Activated CD8-positive, alpha-beta T cell treated with anti-CD3 and anti-CD28 coated beads for 36 hours (primary cell): Measurements from ENCODE around the gene MS4A4A. TPM values are rescaled to one million over a fixed set of nuclear protein-coding genes. Genes with fewer than 3 reads are reported as not detected.
A peak's percentile ranks its signal among the peaks of the same experiment; 100 is the strongest.

ENCODE experiments used
- ATAC-seq: fragments of 200-7000 bp; cut with Tn5 transposase; one replicate; pipeline ENCODE4 v1.10.0; 2021; ENCODE audit warnings: mild to moderate bottlenecking, moderate library complexity
- CTCF ChIA-PET: fragments of 350-600 bp; sonication (Branson Sonifier 250); formaldehyde crosslinking; loops from one replicate; lab custom pipeline; 2021; ENCODE audit warnings: antibody characterized with exemption; lab: Charles Lee
- POLR2A ChIA-PET: fragments of 350-600 bp; sonication (Branson Sonifier 250); formaldehyde crosslinking; loops from one replicate; lab custom pipeline; 2021; ENCODE audit warnings: antibody characterized with exemption; lab: Charles Lee
- DNase-seq: peaks from one replicate; pipeline ENCODE4 v3.0.0-alpha.2; 2020
- H3K27ac Mint-ChIP-seq: one replicate; pipeline ENCODE4 v1.8.0; 2021; ENCODE audit warnings: mild to moderate bottlenecking, mixed read lengths
- H3K27me3 Mint-ChIP-seq: one replicate; pipeline ENCODE4 v1.8.0; 2021; ENCODE audit warnings: mixed read lengths
- H3K36me3 Mint-ChIP-seq: one replicate; pipeline ENCODE4 v1.8.0; 2021; ENCODE audit warnings: low read depth, mixed read lengths
- H3K4me1 Mint-ChIP-seq: one replicate; pipeline ENCODE4 v1.8.0; 2021; ENCODE audit warnings: low read depth, mixed read lengths
- H3K4me3 Mint-ChIP-seq: one replicate; pipeline ENCODE4 v1.8.0; 2021; ENCODE audit warnings: mild to moderate bottlenecking, moderate library complexity, mixed read lengths
- H3K9me3 Mint-ChIP-seq: one replicate; pipeline ENCODE4 v1.8.0; 2021; ENCODE audit warnings: mixed read lengths
- intact Hi-C: fragments of 100-400 bp; cut with micrococcal nuclease; formaldehyde crosslinking; loops from one replicate; pipeline ENCODE4 v1.10.0; 2022
- total RNA-seq, 2 experiments: library from RNA; stranded (reverse); gene quantifications; one replicate each; pipeline ENCODE4 v1.2.3, GENCODE V29; 2021
- TF ChIP-seq, protein P1 (sequence below): fragments of 200-600 bp; IDR thresholded peaks from one replicate; pipeline ENCODE4 v1.8.0; 2022; ENCODE audit warnings: antibody characterized with exemption, mild to moderate bottlenecking

Gene MS4A4A
- total RNA-seq, 2 experiments from 2014 or later: not detected

- Mint-ChIP-seq H3K4me1 (no peaks in the 10 kb centered on the region), H3K27me3 (peaks cover 3% of the 10 kb centered on the region), H3K27ac (no peak overlapping the region), H3K9me3 (peaks cover 2% of the 10 kb centered on the region), H3K4me3 (no peak overlapping the region), H3K36me3 (no peaks in the 10 kb centered on the region)
- intact Hi-C loops: no loop called here
- ChIA-PET POLR2A (no interaction called here), CTCF (interaction anchor here (0.7 to 2.2 kb wide), 21 partner anchors 8 to 339 kb away, joined by 3 to 10 read pairs (median 3); no protein-coding TSS in a partner anchor)
- DNase-seq (peak; percentile 86), ATAC-seq (peak; percentile 92)
- TF ChIP-seq, protein P1, sequence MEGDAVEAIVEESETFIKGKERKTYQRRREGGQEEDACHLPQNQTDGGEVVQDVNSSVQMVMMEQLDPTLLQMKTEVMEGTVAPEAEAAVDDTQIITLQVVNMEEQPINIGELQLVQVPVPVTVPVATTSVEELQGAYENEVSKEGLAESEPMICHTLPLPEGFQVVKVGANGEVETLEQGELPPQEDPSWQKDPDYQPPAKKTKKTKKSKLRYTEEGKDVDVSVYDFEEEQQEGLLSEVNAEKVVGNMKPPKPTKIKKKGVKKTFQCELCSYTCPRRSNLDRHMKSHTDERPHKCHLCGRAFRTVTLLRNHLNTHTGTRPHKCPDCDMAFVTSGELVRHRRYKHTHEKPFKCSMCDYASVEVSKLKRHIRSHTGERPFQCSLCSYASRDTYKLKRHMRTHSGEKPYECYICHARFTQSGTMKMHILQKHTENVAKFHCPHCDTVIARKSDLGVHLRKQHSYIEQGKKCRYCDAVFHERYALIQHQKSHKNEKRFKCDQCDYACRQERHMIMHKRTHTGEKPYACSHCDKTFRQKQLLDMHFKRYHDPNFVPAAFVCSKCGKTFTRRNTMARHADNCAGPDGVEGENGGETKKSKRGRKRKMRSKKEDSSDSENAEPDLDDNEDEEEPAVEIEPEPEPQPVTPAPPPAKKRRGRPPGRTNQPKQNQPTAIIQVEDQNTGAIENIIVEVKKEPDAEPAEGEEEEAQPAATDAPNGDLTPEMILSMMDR: peak; percentile 79
Observed at GRCh38 chr11:60334005-60334620, 53.6 kb downstream of the MS4A4A start.

DNA sequence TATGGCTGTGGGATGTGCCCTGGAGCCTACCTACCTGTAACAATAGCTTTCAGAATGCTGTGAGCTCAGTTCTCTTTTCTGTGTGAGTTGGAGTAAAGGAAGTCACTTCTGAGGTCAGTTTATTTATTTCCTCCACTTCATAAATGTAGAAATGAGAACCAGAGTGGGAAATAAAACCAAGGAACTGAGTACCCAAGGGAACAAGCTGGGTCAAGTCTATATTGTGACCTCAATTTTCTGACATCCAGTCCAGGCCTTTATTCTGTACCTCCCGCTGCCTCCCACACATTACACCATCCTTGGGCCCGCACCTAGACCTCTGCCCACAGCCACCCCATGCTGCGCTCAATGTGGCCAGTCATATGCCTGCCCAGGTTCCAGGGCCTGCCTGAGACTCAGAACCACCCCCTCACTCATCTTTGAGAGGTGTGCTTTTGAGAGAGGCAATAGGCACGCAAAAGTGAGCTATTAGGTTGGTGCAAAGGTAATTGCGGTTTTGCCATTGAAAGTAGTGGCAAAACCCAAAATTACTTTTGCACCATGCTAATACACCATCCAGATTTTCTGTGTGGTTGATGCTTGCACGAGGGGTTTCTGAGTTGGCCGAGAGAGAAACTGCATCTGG, 56.4 kb downstream of the MS4A4A start:
- Mint-ChIP-seq H3K36me3 (no peaks in the 10 kb centered on the region), H3K27me3 (peaks cover 11% of the 10 kb centered on the region), H3K9me3 (no peaks in the 10 kb centered on the region), H3K4me3 (no peak overlapping the region), H3K27ac (no peak overlapping the region), H3K4me1 (no peaks in the 10 kb centered on the region)
- POLR2A ChIA-PET: no interaction called here
- no peak for ATAC-seq
- intact Hi-C loops: no loop called here
- DNase-seq: no peak
- CTCF ChIA-PET: interaction anchor here (1.0 kb wide), 1 partner anchor 7 kb away, joined by 4 read pairs; no protein-coding TSS in a partner anchor
- TF ChIP-seq, protein P1: no peak

DNA sequence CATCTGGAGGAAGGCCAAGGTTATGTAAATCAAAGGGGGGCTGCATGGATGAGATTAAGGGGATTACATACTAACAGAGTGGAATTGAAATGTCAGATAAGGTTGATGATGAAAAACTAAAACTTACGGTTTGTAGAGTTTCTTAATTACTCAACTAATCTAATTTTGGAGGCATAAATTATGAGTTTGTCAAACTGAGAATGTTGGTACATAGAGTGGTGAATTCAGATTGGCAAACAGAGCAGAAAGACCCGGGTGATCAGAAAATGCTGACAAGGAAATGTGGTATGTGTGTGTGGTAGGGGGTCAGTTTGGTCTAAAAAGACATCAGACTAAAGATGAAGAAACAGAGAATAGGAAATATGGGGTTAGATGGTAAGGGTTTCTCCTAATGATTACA, 57.6 kb downstream of the MS4A4A start:
- CTCF ChIA-PET: no interaction called here
- Mint-ChIP-seq H3K4me3 (no peak overlapping the region), H3K36me3 (no peaks in the 10 kb centered on the region), H3K27ac (no peak overlapping the region), H3K27me3 (peaks cover 15% of the 10 kb centered on the region), H3K4me1 (no peaks in the 10 kb centered on the region), H3K9me3 (no peaks in the 10 kb centered on the region)
- POLR2A ChIA-PET: no interaction called here
- TF ChIP-seq, protein P1: no peak
- intact Hi-C loops: no loop called here
- ATAC-seq (no peak), DNase-seq (no peak)

- POLR2A ChIA-PET: no interaction called here
- CTCF ChIA-PET: no interaction called here
- Mint-ChIP-seq H3K4me3 (no peak overlapping the region), H3K4me1 (no peaks in the 10 kb centered on the region), H3K27me3 (peaks cover 13% of the 10 kb centered on the region), H3K9me3 (no peaks in the 10 kb centered on the region), H3K36me3 (no peaks in the 10 kb centered on the region), H3K27ac (no peak overlapping the region)
- intact Hi-C loops: no loop called here
- no peak for ATAC-seq
- TF ChIP-seq, protein P1: no peak
- DNase-seq: no peak
Observed at GRCh38 chr11:60339356-60339755, 58.9 kb downstream of the MS4A4A start.

- Mint-ChIP-seq H3K36me3 (no peaks in the 10 kb centered on the region), H3K27me3 (peaks cover 17% of the 10 kb centered on the region), H3K9me3 (no peaks in the 10 kb centered on the region), H3K27ac (no peak overlapping the region), H3K4me3 (no peak overlapping the region), H3K4me1 (no peaks in the 10 kb centered on the region)
- no peak for ATAC-seq
- ChIA-PET POLR2A (no interaction called here), CTCF (interaction anchor here (0.7 to 8.5 kb wide), 11 partner anchors 9 to 290 kb away, joined by 3 to 77 read pairs (median 3); no protein-coding TSS in a partner anchor)
- DNase-seq: peak; percentile 19
- intact Hi-C loops: loop anchor here (2.0 kb wide), 1 partner anchor 78 kb away; no protein-coding TSS in a partner anchor
- TF ChIP-seq, protein P1: peak; percentile 88
Observed at GRCh38 chr11:60343094-60343704, 62.7 kb downstream of the MS4A4A start.
